Right cardiac atrium (tissue), 5 donors: ENCODE measurements around the gene SLC9A9. TPM values are rescaled to one million over a fixed set of nuclear protein-coding genes. Genes with fewer than 3 reads are reported as not detected.

Experiments
- ATAC-seq, 2 donors: fragments of 200-7000 bp; cut with Tn5 transposase; one replicate each; pipeline versions ENCODE4 v1.8.0 to v1.9.1; 2020; ENCODE audit warnings: moderate library complexity in 2 of 2, mild to moderate bottlenecking in 1 of 2
- DNase-seq, 3 donors: peaks; one replicate each; pipeline ENCODE4 v3.0.0-alpha.2; 2020
- H3K27ac ChIP-seq: one replicate; pipeline ENCODE4 v1.5.1; 2013; ENCODE audit warnings: mild to moderate bottlenecking, low read length, control low read depth, moderate library complexity
- H3K27me3 ChIP-seq: one replicate; pipeline ENCODE4 v1.6.1; 2013; ENCODE audit not compliant: control insufficient read depth, insufficient read depth
- H3K4me1 ChIP-seq: one replicate; pipeline ENCODE4 v1.6.1; 2013; ENCODE audit warnings: low read length; ENCODE audit not compliant: control insufficient read depth, insufficient read depth
- H3K4me3 ChIP-seq: one replicate; pipeline ENCODE4 v1.5.1; 2013; ENCODE audit warnings: low read length, control low read depth
- H3K9me3 ChIP-seq: one replicate; pipeline ENCODE4 v1.6.1; 2013; ENCODE audit warnings: low read length; ENCODE audit not compliant: control insufficient read depth
- WGBS: extraction: QIAGEN DNeasy Blood & Tissue Kit; methylation state at CpG from one replicate; pipeline ENCODE4 v1.1.7; 2013; 5-methylcytosine and 5-hydroxymethylcytosine counted together
- intact Hi-C, 4 donors: fragments of 100-400 bp; cut with DNase I; formaldehyde crosslinking; loops; one replicate each; pipeline versions ENCODE4 v1.11.0 to v1.14.0; 2022 to 2023
- polyA plus RNA-seq: library from polyadenylated mRNA; stranded (reverse); fragments of 200-250 nt; gene quantifications from one replicate; pipeline ENCODE4 v1.2.3, GENCODE V29; 2013
- total RNA-seq, 4 donors: library from RNA; stranded (reverse); fragmentation: NEBNext Ultra II Directional; extraction: Animal tissue kit (Norgen Biotek cat#: 25700); gene quantifications; one replicate each; pipeline ENCODE4 v1.2.1, GENCODE V29; 2021
- donor health status: healthy with polysubstance abuse.
- donor health status: DM: no; HTN: yes; CAD: no.
- donor health status: DM: no; HTN: no; CAD: no.
- donor health status: DM: no; HTN: yes; CAD: no; lungs with severe emphysema.
- donor health status: DM: yes; HTN: yes; CAD: no.

SLC9A9 gene
- total and polyA plus RNA-seq, 5 donors, result 3.6 to 14.9 (median 9.2) TPM

GRCh38 chr3:143548861-143549497 lies 299.3 kb downstream of the SLC9A9 start:
- 82% methylated on average over 2 of the region's 2 CpGs for WGBS
- no peaks in the 10 kb centered on the region for H3K9me3 ChIP-seq
- no peak overlapping the region for H3K4me3 ChIP-seq
- H3K27ac ChIP-seq, result no peak overlapping the region
- no peaks in the 10 kb centered on the region for H3K27me3 ChIP-seq
- DNase-seq, result no peak
- no peak for ATAC-seq
- intact Hi-C loops, result no loop called here
- peaks cover 1% of the 10 kb centered on the region for H3K4me1 ChIP-seq

DNA sequence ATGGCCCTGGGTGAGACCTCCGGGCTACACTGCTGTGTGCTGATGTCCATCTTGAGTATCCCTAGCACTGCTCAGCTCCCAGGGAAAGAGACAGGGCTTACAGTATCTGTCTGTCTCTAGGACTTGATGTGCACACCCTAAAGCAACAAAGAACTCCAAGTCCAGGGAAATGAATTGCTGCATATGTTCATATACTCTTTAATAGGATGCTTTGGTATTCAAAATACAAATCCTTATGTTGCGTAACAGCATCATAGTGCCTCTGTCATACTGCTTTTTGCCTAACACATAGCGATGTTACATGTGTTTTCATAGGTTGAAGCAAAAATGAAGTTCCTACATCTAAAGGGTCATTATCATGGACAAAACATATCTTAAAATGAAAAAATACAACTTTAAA lies 299.9 kb downstream of the SLC9A9 start:
- DNase-seq (no peak), ATAC-seq (no peak)
- no peak overlapping the region for H3K27ac ChIP-seq
- H3K27me3 ChIP-seq, result no peaks in the 10 kb centered on the region
- 95% methylated on average over 3 of the region's 3 CpGs for WGBS
- no peak overlapping the region for H3K4me3 ChIP-seq
- H3K9me3 ChIP-seq, result no peaks in the 10 kb centered on the region
- intact Hi-C loops, result no loop called here
- H3K4me1 ChIP-seq, result peaks cover 1% of the 10 kb centered on the region

GRCh38 chr3:143538577-143538981 lies 309.7 kb downstream of the SLC9A9 start:
- no peaks in the 10 kb centered on the region for H3K27me3 ChIP-seq
- H3K4me1 ChIP-seq, result no peaks in the 10 kb centered on the region
- intact Hi-C loops, result no loop called here
- no peak overlapping the region for H3K27ac ChIP-seq
- DNase-seq (no peak), ATAC-seq (peak; percentile 38 to 55)
- no peaks in the 10 kb centered on the region for H3K9me3 ChIP-seq
- no peak overlapping the region for H3K4me3 ChIP-seq
- 54% methylated on average over 2 of the region's 2 CpGs for WGBS

DNA sequence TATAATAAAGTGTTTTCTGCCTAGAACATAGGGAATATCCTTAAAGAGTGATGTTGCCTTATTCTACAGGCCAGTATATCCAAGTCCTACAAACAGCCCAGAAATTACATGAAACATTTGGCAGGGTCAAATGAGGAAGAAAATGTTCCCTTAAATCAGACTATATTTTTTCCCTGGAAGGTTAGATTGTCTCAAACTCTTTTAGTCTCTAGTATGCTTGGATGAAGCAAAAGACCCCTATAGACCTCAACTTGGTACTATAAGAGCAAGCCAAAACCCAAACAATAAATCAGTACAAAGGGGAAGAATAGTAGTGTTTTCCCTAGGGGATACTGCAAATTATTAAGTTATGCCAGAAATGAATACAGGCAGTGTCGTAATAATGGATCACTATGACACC lies 310.2 kb downstream of the SLC9A9 start:
- no peaks in the 10 kb centered on the region for H3K4me1 ChIP-seq
- no peaks in the 10 kb centered on the region for H3K27me3 ChIP-seq
- no peak for DNase-seq
- H3K9me3 ChIP-seq, result no peaks in the 10 kb centered on the region
- no peak for ATAC-seq
- H3K27ac ChIP-seq, result no peak overlapping the region
- intact Hi-C loops, result no loop called here
- H3K4me3 ChIP-seq, result no peak overlapping the region
- 56% methylated on average over 1 of the region's 1 CpG for WGBS

DNA sequence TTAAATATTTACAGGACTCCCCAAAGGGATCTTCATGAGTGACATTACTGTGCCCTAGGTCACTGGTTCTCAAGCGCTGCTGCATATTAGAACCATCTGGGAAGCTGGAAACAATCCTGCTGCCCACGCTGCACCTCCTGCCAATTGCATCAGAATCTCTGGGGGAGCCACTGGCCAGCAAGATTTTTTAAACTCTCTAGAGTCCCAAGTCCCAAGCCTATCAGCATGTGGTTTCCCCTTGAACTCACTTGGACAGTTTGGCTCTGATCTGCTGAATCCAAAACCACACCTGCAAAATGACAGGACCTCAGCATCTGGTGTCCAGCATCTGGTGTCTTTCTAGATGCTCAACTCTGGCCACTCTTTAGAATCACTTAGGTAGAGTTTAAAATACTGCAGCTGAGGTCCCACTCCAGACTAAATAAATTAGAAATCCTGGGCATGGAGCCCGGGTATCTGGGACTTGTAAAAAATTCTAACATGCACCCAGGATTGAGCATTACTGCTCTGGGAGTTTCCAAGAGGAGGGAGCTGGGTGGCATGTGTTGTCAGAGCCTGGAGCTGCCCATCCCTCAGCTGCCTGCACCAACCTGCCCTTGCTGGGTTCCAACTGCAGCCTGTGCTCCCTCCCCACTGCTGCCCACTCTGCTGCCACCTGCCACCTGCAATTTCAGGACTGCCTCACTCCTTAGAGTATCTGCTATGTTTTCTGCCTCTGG lies 311.3 kb downstream of the SLC9A9 start:
- H3K27ac ChIP-seq, result no peak overlapping the region
- DNase-seq (peak; percentile 57 to 69 (median 65)), ATAC-seq (peak; percentile 74 to 83)
- no peaks in the 10 kb centered on the region for H3K9me3 ChIP-seq
- H3K4me3 ChIP-seq, result no peak overlapping the region
- intact Hi-C loops, result no loop called here
- 53% methylated on average over 3 of the region's 3 CpGs for WGBS
- H3K4me1 ChIP-seq, result no peaks in the 10 kb centered on the region
- H3K27me3 ChIP-seq, result no peaks in the 10 kb centered on the region

DNA sequence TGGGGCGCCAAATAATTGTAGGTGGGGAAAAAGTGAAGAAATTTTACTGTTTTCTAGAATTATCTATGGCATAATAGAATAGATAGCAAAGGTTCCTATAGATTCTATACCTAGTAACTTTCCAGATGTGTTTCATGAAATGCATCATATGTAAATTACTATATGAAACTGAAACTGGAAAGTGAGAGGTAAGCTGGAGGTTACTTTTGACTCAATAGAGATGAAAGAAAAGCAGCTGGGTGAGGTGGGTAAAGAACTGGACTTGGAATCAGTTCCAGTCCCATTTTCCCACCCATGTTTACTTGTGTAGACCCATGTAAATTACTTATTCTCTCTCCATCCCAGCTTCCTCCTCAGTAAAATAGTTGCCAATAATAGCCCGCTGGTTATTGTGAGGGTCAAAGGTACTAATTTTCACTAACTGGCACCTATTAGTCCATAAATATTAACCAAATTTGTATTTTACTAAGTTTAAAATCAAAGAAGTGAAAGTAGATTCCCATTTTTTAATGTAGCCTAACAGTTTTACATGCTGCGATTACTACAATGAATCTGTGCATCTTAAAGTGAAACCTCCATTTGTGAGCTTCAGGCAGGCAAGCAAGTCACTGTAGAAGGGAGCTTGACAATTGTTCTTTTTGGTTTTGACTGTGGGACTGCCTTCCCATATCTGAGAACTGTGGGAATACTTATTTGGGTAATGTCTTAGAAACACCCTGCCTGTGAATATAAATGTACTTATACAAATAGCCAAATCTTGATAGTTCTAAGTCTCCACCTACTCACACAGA lies 312.1 kb downstream of the SLC9A9 start:
- DNase-seq (no peak), ATAC-seq (peak; percentile 31 to 43)
- intact Hi-C loops, result no loop called here
- 77% methylated on average over 3 of the region's 3 CpGs for WGBS
- Histone ChIP-seq H3K27me3 (no peaks in the 10 kb centered on the region), H3K4me3 (no peak overlapping the region), H3K27ac (no peak overlapping the region), H3K9me3 (no peaks in the 10 kb centered on the region), H3K4me1 (no peaks in the 10 kb centered on the region)

- no peaks in the 10 kb centered on the region for H3K27me3 ChIP-seq
- ATAC-seq (no peak), DNase-seq (no peak)
- H3K4me1 ChIP-seq, result no peaks in the 10 kb centered on the region
- H3K4me3 ChIP-seq, result no peak overlapping the region
- H3K27ac ChIP-seq, result no peak overlapping the region
- no peaks in the 10 kb centered on the region for H3K9me3 ChIP-seq
- intact Hi-C loops, result no loop called here
Observed at GRCh38 chr3:143533391-143533790, 314.9 kb downstream of the SLC9A9 start.

- no peak overlapping the region for H3K4me3 ChIP-seq
- H3K27ac ChIP-seq, result no peak overlapping the region
- DNase-seq, result no peak
- intact Hi-C loops, result no loop called here
- ATAC-seq, result no peak
- H3K27me3 ChIP-seq, result no peaks in the 10 kb centered on the region
- 70% methylated on average over 1 of the region's 1 CpG for WGBS
- peaks cover 2% of the 10 kb centered on the region for H3K4me1 ChIP-seq
- H3K9me3 ChIP-seq, result no peaks in the 10 kb centered on the region
Observed at GRCh38 chr3:143532091-143532490, 316.2 kb downstream of the SLC9A9 start.

DNA sequence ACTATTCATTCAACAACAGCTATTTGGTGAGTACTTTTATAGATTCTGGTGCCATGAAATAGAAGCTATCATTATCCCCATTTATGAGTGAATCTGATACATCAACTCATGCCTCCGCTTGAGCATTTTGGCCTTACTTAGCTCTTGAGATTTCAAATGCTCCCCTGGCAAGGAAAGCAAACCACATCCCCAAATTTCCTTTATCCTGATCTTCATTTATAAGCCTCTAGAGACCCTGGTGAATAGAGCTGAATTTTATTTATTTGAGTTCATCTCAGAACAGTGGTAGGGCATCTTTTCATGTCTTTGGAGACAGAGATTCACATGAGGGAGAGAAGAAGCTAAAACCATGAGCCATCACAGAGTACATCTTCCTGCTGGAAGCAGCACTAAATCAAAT lies 317.2 kb downstream of the SLC9A9 start:
- no peak for DNase-seq
- intact Hi-C loops, result no loop called here
- WGBS, result 87% methylated on average over 1 of the region's 1 CpG
- Histone ChIP-seq H3K9me3 (no peaks in the 10 kb centered on the region), H3K27me3 (no peaks in the 10 kb centered on the region), H3K4me1 (peaks cover 2% of the 10 kb centered on the region), H3K4me3 (no peak overlapping the region), H3K27ac (no peak overlapping the region)
- ATAC-seq, result no peak

DNA sequence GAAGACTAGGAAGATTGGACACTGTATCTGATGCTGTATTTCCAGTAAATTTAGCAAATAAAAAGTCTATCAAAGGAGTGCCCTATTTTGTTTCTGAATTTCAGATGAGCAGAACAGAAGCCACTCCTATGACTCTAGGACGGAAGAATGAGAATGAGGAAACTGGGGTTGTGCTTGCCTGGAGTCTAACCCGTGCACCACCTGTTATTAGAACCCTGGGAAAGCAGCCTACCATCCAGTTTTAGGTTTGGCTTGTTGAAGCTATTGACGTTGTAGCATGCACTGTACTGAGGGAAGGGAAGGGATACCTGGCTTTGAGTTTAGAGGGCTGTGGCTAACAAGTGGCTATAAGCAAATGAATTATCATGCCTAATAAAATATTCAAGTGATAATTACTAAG lies 318.5 kb downstream of the SLC9A9 start:
- ATAC-seq (no peak), DNase-seq (no peak)
- Histone ChIP-seq H3K4me1 (peaks cover 4% of the 10 kb centered on the region), H3K9me3 (no peaks in the 10 kb centered on the region), H3K27me3 (no peaks in the 10 kb centered on the region), H3K4me3 (no peak overlapping the region), H3K27ac (no peak overlapping the region)
- WGBS, result 79% methylated on average over 3 of the region's 3 CpGs
- intact Hi-C loops, result no loop called here

DNA sequence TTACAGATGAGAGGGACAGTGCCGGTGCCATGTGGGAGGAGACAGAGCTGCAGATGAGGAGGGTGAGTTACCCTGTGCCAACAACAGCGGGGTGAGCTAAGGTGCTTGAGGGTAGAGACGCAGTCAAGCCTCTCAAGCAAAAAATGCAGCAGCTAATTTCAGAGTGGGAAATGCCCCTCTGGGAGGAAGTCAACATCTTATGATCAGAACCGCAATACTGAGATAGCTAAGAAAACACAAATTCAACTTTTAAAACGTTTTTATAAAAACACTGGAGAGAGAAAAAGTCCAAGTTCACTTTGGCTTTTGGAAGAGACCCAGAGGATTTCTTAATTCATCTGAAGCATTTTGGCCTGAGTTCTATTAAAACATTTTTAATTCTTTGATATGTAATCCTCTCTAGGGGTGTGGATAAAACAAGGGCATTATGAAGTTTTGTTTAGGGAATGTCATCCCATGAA lies 319.2 kb downstream of the SLC9A9 start:
- Histone ChIP-seq H3K4me3 (no peak overlapping the region), H3K9me3 (no peaks in the 10 kb centered on the region), H3K27me3 (no peaks in the 10 kb centered on the region), H3K4me1 (peaks cover 4% of the 10 kb centered on the region), H3K27ac (no peak overlapping the region)
- intact Hi-C loops, result no loop called here
- ATAC-seq, result peak; percentile 37 to 65
- WGBS, result 38% methylated on average over 5 of the region's 5 CpGs
- DNase-seq, result peak; percentile 39 to 64 (median 59)
